ENCODE results near the gene MIOX. TPM values are rescaled to one million over a fixed set of nuclear protein-coding genes. Genes with fewer than 3 reads are reported as not detected.
A peak's percentile ranks its signal among the peaks of the same experiment; 100 is the strongest.

The MIOX gene
- total RNA-seq, 8 experiments from 2014 or later, result 0.13 to 0.52 (median 0.36) TPM; not detected in 4

DNA sequence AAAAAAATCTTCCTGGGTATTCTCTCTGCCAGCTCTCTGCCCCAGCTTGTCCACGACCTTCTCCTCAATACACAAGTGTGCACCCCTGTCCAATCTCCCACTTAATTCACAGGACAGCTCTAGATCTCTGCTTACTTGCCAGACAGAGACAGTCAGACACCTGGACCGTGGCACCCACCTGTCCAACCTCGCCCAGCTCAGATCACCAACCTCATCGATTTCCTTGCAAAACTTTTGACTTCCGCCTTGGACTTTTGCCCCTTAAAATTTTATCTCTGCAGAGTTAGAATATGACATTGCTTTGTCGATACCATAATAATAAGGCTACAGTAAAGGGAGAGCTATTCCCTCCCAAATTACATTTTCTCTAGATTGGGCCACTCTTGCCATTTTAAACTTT is 10.4 kb downstream of the MIOX start:
- WGBS, 10 experiments, result 35 to 100% (median 86%) methylated on average over 1 to 6 of the region's 6 CpGs; no CpG with 5 or more reads in 1 of the 10 experiments
- Histone ChIP-seq H3K4me3 (no peak overlapping the region), H3K27ac (no peak overlapping the region), H3K4me1 (replicated peaks in 1 of 2) (peaks cover 0 to 2% of the 10 kb centered on the region in 2 donors)
- ATAC-seq (replicated peaks in 6 of 8), result no peak
- in situ Hi-C loops (cut with MboI; ENCODE audit: low pct_unique_long_range_greater_than_20kb in 2 of 9, low sequenced_read_pairs in 9 of 9, unreplicated experiment in 9 of 9), result no loop called here

GRCh38 chr22:50498322-50498890 is 11.7 kb downstream of the MIOX start:
- peak; percentile 76 to 95 (median 88) for ATAC-seq (replicated peaks in 6 of 8)
- Histone ChIP-seq H3K27ac (no peak overlapping the region), H3K4me1 (replicated peaks in 1 of 2) (peaks cover 0 to 2% of the 10 kb centered on the region in 2 donors), H3K4me3 (no peak overlapping the region)
- in situ Hi-C loops (cut with MboI; ENCODE audit: low pct_unique_long_range_greater_than_20kb in 2 of 9, low sequenced_read_pairs in 9 of 9, unreplicated experiment in 9 of 9), result no loop called here
- WGBS, 10 experiments, result 0 to 35% (median 10%) methylated on average over 2 to 7 of the region's 13 CpGs; no CpG with 5 or more reads in 3 of the 10 experiments

DNA sequence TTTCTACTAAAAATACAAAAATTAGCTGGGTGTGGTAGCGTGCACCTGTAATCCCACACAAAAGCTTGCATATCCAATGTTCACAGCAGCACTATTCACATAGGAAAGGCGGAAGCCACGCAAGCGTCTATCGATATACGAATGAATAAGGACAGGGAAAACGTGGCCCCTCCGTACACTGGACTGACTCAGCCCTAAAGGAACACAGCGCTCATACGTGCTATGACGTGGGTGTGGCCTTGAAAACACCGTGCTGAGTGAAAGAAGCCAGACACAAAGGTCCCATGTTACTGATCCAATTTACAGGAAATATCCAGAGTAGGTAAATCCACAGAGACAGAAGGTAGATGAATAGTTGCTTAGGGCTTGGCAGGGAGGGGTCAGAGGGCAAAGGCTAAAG is 13.8 kb downstream of the MIOX start:
- in situ Hi-C loops (cut with MboI; ENCODE audit: low pct_unique_long_range_greater_than_20kb in 2 of 9, low sequenced_read_pairs in 9 of 9, unreplicated experiment in 9 of 9), result no loop called here
- Histone ChIP-seq H3K4me3 (no peak overlapping the region), H3K27ac (no peak overlapping the region), H3K4me1 (replicated peaks in 1 of 2) (peaks cover 0 to 2% of the 10 kb centered on the region in 2 donors)
- 84 to 100% (median 97%) methylated on average over 1 to 10 of the region's 12 CpGs; no CpG with 5 or more reads in 6 of the 10 experiments for WGBS, 10 experiments
- ATAC-seq (replicated peaks in 6 of 8), result no peak

- in situ Hi-C loops (cut with MboI; ENCODE audit: low pct_unique_long_range_greater_than_20kb in 2 of 9, low sequenced_read_pairs in 9 of 9, unreplicated experiment in 9 of 9), result no loop called here
- Histone ChIP-seq H3K4me3 (no peak overlapping the region), H3K27ac (no peak overlapping the region), H3K4me1 (replicated peaks in 1 of 2) (peaks cover 6 to 8% of the 10 kb centered on the region in 2 donors)
- WGBS, 10 experiments, result 90 to 100% (median 93%) methylated on average over 1 to 3 of the region's 6 CpGs; no CpG with 5 or more reads in 6 of the 10 experiments
- no peak for ATAC-seq (replicated peaks in 6 of 8)
Measured at GRCh38 chr22:50502096-50502495, 15.4 kb downstream of the MIOX start.

GRCh38 chr22:50502628-50503474 is 16.2 kb downstream of the MIOX start:
- Histone ChIP-seq H3K4me1 (replicated peaks in 1 of 2) (peaks cover 6 to 8% of the 10 kb centered on the region in 2 donors), H3K4me3 (no peak overlapping the region), H3K27ac (no peak overlapping the region)
- 95 to 100% methylated on average over 2 to 4 of the region's 24 CpGs; no CpG with 5 or more reads in 8 of the 10 experiments for WGBS, 10 experiments
- in situ Hi-C loops (cut with MboI; ENCODE audit: low pct_unique_long_range_greater_than_20kb in 2 of 9, low sequenced_read_pairs in 9 of 9, unreplicated experiment in 9 of 9), result no loop called here
- ATAC-seq (replicated peaks in 6 of 8), result no peak

- in situ Hi-C loops (cut with MboI; ENCODE audit: low pct_unique_long_range_greater_than_20kb in 2 of 9, low sequenced_read_pairs in 9 of 9, unreplicated experiment in 9 of 9), result no loop called here
- peaks cover 6 to 8% of the 10 kb centered on the region in 2 donors for H3K4me1 ChIP-seq (replicated peaks in 1 of 2)
- H3K4me3 ChIP-seq, result no peak overlapping the region
- 100% methylated on average over 2 of the region's 26 CpGs; no CpG with 5 or more reads in 9 of the 10 experiments for WGBS, 10 experiments
- no peak for ATAC-seq (replicated peaks in 6 of 8)
- no peak overlapping the region for H3K27ac ChIP-seq
Measured at GRCh38 chr22:50503475-50504145, 17.0 kb downstream of the MIOX start.

- Histone ChIP-seq H3K4me3 (no peak overlapping the region), H3K4me1 (replicated peaks in 1 of 2) (peaks cover 13% of the 10 kb centered on the region in 2 donors), H3K27ac (no peak overlapping the region)
- 50 to 100% methylated on average over 1 to 2 of the region's 44 CpGs; no CpG with 5 or more reads in 8 of the 10 experiments for WGBS, 10 experiments
- no peak for ATAC-seq (replicated peaks in 6 of 8)
- in situ Hi-C loops (cut with MboI; ENCODE audit: low pct_unique_long_range_greater_than_20kb in 2 of 9, low sequenced_read_pairs in 9 of 9, unreplicated experiment in 9 of 9), result no loop called here
Measured at GRCh38 chr22:50504369-50505211, 17.9 kb downstream of the MIOX start.

DNA sequence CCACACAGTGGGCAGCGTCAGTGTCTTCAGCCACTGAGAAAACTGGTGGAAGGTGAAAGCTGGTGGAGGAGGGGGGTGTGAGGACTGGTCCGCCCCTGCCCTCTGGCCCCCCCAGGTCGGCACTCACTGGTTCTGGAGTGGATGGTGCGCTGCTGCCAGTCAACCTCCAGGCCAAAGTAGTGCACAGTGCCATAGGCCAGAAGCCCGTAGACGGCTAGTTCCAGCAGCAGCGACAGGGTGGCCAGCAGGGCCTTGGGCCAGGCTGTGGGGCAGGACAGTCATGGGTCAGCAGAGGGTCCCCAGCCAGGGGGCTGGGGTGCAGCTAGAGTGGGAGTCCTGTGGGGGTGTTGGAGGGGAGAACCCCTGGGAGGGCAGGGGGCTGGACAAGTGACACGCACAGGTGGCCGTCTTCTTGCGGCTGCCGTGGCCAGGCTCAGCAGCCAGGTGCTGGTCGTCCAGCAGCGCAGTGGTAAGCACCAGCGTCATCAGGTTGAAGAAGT is 18.7 kb downstream of the MIOX start:
- Histone ChIP-seq H3K4me1 (replicated peaks in 1 of 2) (peaks cover 14 to 18% of the 10 kb centered on the region in 2 donors), H3K4me3 (no peak overlapping the region), H3K27ac (no peak overlapping the region)
- WGBS, 10 experiments, result 92 to 100% (median 100%) methylated on average over 1 to 4 of the region's 14 CpGs; no CpG with 5 or more reads in 7 of the 10 experiments
- in situ Hi-C loops (cut with MboI; ENCODE audit: low pct_unique_long_range_greater_than_20kb in 2 of 9, low sequenced_read_pairs in 9 of 9, unreplicated experiment in 9 of 9), result no loop called here
- no peak for ATAC-seq (replicated peaks in 6 of 8)

GRCh38 chr22:50505776-50506610 is 19.3 kb downstream of the MIOX start:
- ATAC-seq (replicated peaks in 6 of 8), result no peak
- Histone ChIP-seq H3K4me3 (peak overlapping the region; percentile 80 to 98 (median 95)), H3K4me1 (replicated peaks in 1 of 2) (peaks cover 14 to 18% of the 10 kb centered on the region in 2 donors), H3K27ac (no peak overlapping the region)
- in situ Hi-C loops (cut with MboI; ENCODE audit: low pct_unique_long_range_greater_than_20kb in 2 of 9, low sequenced_read_pairs in 9 of 9, unreplicated experiment in 9 of 9), result no loop called here
- WGBS, 10 experiments, result 80 to 100% (median 96%) methylated on average over 1 to 13 of the region's 41 CpGs; no CpG with 5 or more reads in 5 of the 10 experiments

GRCh38 chr22:50506611-50507420 is 20.2 kb downstream of the MIOX start:
- peak overlapping the region; percentile 80 to 98 (median 95) for H3K4me3 ChIP-seq
- H3K4me1 ChIP-seq (replicated peaks in 1 of 2), result peaks cover 14 to 18% of the 10 kb centered on the region in 2 donors
- in situ Hi-C loops (cut with MboI; ENCODE audit: low pct_unique_long_range_greater_than_20kb in 2 of 9, low sequenced_read_pairs in 9 of 9, unreplicated experiment in 9 of 9), result no loop called here
- WGBS, 10 experiments, result 0 to 35% (median 0%) methylated on average over 1 to 2 of the region's 21 CpGs; no CpG with 5 or more reads in 6 of the 10 experiments
- peak overlapping the region; percentile 89 to 94 for H3K27ac ChIP-seq
- ATAC-seq (replicated peaks in 6 of 8), result peak; percentile 2 to 12 (median 9)

DNA sequence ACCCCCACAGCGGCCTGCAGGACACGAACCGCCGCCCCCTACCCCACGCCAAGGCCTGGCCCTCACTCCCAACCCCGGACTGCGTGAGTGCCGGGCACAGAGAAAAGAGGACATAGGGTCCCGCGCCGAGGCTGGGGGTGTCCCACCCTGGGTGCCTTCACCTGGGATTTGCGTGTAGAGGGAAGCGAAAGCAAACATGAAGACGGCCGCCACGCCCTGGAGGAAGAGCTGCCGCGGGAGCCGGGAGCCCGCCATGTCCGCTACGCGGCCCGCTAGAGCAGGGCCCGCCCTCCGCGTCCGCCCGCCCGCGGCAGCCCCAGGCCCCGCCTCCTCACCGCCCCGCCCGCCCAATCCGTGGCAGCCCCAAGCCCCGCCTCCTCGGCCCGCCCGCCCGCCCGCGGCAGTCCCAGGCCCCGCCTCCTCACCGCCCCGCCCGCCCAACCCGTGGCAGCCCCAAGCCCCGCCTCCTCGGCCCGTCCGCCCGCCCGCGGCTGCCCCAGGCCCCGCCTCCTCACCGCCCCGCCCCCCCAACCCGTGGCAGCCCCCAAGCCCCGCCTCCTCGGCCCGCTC is 20.8 kb downstream of the MIOX start, which contains the start of gene LMF2:
Gene LMF2 (minus strand): TSS at position 282 of the 570 bp plus-strand sequence. CDS start 27 bp downstream, at position 255.
- Histone ChIP-seq H3K4me3 (peak within 1 kb of the TSS; percentile 80 to 100 (median 98)), H3K4me1 (replicated peaks in 1 of 2) (peaks cover 14 to 18% of the 10 kb centered on the region in 2 donors), H3K27ac (peak within 1 kb of the TSS; percentile 94 to 98)
- in situ Hi-C loops (cut with MboI; ENCODE audit: low pct_unique_long_range_greater_than_20kb in 2 of 9, low sequenced_read_pairs in 9 of 9, unreplicated experiment in 9 of 9), result no loop called here
- WGBS, 10 experiments, result 0% methylated on average over 1 of the region's 62 CpGs; no CpG with 5 or more reads in 9 of the 10 experiments
- peak; percentile 71 to 85 (median 72) for ATAC-seq (replicated peaks in 6 of 8)
